Sciatic nerve (tissue), 2 donors: ENCODE measurements around the gene TEX53. TPM values are rescaled to one million over a fixed set of nuclear protein-coding genes. Genes with fewer than 3 reads are reported as not detected.

Experiments
- ATAC-seq: fragments of 200-7000 bp; cut with Tn5 transposase; one replicate; pipeline ENCODE4 v1.9.1; 2020; ENCODE audit warnings: mild to moderate bottlenecking, moderate library complexity
- DNase-seq: peaks from one replicate; pipeline ENCODE4 v3.0.0-alpha.2; 2020; ENCODE audit warnings: low spot score
- intact Hi-C: fragments of 100-400 bp; cut with DNase I; formaldehyde crosslinking; loops from one replicate; pipeline ENCODE4 v1.14.2; 2022
- total RNA-seq: library from RNA; stranded (reverse); fragmentation: NEBNext Ultra II Directional; extraction: Animal tissue kit (Norgen Biotek cat#: 25700); gene quantifications from one replicate; pipeline ENCODE4 v1.2.1, GENCODE V29; 2021
- donor health status: DM: no; HTN: no; CAD: no.
- donor health status: DM: no; HTN: no; CAD: no.

Gene TEX53
- total RNA-seq, 1 donor from 2014 or later, result not detected

DNA sequence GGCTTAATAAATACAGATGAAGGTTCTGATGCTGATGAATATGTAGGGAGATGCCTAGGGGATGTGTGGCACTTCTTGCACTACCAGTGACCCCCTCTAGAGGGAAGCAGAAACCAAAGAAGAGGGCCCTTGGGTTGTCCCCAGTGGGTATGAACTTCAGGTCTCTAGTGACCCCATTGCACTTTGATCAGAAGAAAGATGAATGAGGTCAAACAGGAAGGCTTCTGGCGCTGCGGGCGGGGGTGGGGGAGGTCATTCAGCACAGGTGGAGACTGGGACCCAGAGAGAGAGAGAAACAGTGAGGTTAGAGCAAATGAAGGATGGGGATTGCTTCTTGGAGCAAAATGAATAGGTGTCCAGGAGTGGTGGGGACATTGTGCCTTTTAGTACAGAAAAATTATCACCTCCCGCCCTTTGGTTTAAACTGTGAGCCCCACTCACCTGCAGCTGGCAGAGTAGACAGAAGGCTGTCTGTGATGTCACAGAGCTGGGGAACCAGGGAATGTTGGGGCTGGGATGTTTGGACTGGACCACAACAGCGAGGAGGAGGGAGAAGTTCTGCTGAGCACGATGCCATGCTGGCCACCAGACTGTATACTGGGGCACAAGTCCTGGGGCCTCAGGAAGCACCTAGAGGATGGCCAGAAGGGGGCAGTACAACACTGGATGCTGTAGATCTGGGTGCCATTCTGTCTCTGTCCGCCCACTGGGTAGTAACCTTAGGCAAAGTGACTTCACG is 24.2 kb upstream of the TEX53 start, which contains the start of gene TEX48:
TEX48 (minus strand) TSS at position 599 of the 739 bp plus-strand sequence. CDS start 10,469 bp downstream, outside the sequence.
- DNase-seq, result peak; percentile 66
- intact Hi-C loops, result no loop called here
- ATAC-seq, result peak; percentile 71

DNA sequence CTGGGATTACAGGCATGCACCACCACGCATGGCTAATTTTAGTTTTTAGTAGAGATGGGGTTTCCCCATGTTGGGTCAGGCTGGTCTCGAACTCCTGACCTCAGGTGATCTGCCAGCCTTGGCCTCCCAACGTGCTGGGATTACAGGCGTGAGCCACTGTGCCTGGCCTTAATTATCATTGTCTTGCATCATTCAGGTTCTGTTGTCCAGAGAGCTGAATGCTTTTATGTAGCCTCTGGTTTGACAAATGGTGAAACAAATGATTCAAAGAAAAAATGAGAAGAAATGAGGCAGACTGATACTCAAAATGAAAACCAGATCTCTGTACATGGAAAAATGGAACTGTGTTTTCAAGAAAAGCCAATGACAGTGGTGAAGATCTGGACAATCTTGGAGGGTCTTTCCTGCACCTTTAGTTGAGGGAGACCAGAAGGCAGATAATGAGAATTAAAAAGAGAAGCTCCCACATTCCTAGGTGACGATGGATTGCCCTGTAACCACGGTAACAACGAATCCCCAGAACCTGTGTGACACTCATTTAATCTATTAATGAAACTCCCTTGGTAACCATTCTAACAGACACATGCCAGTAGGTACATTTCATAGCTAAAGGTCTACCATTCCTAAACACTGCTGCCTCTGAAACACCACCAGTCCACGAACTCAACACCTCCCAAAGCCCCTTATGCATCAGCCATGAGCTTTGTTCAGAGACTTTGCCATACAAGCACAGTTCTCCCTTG is 22.8 kb upstream of the TEX53 start:
- intact Hi-C loops, result no loop called here
- no peak for ATAC-seq

DNA sequence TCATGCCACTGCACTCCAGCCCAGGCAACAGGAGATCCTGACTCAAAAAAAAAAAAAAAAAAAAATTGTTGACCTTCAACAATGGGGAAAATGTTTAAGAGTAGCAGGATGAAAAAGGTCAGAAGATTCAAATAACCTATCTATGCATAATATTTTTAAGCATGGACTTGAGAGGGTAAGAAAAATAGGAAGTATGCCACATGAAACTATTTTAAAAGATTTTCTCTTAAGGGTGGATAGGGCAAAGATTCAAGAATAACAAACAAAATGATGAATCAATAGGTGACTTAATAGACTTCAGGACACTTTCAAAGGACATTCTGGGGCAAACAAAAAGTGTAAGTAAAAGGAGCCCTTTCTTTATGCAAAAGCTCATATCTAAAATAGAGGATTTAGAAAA is 21.2 kb upstream of the TEX53 start:
- intact Hi-C loops, result no loop called here
- ATAC-seq, result no peak

More for the DNA sequence above, 22.8 kb upstream of the TEX53 start:
- DNase-seq, result no peak

DNA sequence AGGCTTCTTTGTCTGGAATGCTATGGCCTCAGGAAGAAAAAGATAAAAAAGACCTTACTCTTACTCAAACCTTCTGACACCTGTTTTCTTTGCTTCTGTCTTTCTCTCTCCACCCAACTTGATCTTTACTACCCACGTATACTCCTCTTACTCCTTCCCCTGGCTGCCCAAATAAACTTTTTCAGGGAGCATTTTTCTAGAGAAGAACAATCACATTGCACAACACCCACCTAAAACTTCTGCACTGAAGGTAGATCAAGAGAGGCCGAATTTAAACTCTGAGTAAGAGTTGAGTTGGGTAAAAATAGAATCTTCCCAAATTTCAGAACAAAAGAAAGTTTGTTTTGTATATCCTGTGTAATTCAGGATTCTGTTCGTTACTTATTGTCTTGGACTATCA is 20.5 kb upstream of the TEX53 start:
- ATAC-seq (no peak), DNase-seq (no peak)
- intact Hi-C loops, result no loop called here

More for the DNA sequence above, 21.2 kb upstream of the TEX53 start:
- DNase-seq, result no peak

DNA sequence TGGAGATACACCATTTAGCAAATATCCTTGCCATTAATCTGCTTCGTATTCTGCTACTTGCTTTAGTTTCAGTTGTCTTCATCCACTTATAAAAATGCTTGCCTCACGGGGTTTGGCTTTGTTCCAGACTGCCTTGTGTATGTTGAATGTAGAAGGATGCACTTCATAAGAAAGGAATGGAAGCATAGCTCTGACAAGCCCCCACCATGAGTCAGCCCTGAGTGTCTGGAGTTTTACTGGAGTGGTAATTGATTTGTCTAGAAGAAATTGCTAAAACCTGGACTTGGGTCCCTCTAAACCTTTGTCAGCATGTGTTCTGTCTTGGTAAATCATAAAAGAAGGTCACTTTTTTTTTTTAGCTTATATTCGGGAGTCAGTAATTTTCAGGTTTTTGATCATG is 19.8 kb upstream of the TEX53 start:
- DNase-seq (no peak), ATAC-seq (no peak)
- intact Hi-C loops, result no loop called here

DNA sequence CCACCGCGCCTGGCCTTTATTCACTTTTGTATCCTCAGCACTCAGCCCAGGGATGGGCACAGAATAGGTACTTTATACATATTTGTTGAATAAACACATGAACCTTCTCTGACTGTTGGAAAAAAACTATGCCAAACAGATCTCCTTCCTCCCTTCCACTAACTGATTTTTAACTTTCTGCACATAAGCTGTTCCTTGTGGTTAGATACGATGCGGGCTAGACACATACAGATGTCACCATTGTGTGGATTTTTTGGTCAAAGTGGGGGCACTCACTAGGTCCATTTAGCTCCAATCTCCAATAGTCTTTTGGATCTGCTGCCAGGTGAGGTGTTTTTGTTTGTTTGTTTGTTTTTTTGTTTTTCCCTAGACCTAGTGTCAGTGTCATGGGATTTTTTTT is 19.3 kb upstream of the TEX53 start:
- intact Hi-C loops, result no loop called here
- no peak for ATAC-seq
- DNase-seq, result no peak

DNA sequence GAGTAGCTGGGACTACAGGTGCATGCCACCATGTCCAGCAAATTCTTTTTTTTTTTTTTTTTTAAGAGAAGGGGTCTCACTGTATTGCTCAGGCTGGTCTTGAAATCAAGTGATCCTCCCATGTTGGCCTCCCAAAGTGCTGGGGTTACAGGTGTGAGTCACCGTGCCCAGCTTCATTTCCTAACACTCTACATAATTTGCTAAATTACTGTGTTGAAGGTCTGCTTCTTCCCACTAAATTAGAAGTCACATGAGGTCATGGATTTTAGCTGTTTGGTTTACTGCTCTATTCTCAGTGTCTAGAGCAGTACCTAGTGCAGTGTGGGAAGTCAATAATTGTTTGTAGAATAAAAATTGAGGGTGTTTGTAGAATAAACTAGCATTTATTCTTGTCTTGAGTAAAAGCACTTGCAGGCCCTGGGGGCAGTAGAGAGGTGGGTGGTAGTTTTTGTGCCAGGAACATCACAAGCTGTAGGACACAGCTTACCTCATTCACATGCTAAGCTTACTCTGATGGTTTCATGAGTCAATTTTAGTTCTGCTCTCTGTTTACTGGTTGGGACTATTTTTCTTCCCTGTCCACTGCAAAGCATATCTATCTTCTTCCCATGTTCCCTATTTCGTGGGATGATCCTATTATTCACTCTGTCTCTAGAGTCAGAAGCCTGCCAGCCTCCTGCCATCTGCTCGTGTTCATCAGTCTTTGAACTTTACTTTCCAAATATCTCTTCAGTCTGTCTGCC is 17.4 kb upstream of the TEX53 start:
- no peak for ATAC-seq
- no peak for DNase-seq
- intact Hi-C loops, result no loop called here

DNA sequence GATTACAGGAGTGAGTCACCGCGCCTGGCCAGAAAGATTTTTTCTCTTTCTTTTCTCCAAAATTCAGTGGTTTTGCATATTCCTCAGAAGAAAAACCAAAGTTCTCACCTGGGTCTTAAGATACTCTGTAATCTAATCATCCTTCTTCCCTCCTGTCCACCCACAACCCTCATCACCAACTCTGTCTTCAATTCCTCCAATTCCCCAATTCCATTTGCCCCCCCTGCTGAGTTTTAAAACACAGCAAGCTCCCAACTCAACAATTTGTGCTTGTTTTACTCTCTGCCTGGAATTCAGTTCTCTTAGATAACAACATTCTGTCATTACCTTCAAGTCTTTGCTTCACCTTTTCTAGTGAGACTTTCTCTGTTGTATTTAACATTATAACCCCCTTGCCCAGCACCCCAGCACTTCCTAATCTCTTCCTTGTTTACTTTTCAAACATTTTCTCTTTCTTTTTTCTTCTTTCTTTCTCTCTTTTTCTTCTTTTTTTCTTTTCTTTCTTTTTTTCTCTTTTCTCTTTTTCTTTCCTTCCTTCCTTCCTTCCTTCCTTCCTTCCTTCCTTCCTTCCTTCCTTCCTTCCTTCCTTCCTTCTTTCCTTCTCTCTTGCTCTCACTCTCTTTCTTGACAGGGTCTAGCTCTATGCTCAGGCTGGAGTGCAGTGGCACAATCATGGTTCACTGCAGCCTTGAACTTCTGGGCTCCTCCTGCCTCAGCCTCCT is 16.6 kb upstream of the TEX53 start:
- intact Hi-C loops, result no loop called here
- DNase-seq, result no peak

DNA sequence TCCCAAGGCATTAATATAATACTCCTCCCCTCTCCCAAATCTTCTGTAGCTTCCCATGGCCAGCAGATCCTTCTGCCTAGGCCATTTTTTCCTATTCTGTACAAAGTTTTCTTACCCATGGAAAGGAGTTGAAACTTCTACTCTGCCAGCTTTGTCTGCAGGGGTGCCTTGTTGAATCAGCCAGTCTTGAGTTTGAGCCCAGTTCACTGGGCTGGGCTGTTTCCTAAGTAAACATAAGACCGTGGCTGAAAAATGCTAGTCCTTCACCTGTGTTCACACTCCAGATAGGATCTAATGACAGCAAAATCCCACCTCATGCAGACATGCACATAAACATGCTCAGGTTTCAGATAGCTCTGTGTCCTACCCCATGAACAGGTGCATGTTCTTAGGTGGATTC is 14.0 kb upstream of the TEX53 start:
- intact Hi-C loops, result no loop called here
- ATAC-seq (no peak), DNase-seq (no peak)

More for the DNA sequence above, 16.6 kb upstream of the TEX53 start:
- no peak for ATAC-seq

DNA sequence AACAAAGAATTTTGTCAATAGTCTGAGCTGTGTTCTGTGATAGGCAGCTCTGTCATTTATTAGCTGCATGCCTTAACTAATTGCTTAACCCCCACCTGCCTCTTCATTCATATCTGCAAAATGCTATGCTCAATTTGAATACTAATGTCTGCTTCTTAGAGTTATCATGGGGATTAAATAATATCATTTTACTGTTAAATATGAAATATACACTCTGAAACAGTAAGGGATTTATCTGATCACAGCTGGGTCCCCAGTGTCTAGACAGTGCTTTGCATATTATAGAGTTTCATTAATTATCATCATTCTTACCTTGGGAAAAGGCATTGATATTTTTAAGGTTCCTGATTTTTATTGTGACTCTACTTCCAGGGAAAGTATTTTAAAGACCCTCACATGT is 12.4 kb upstream of the TEX53 start:
- ATAC-seq (no peak), DNase-seq (no peak)
- intact Hi-C loops, result loop anchor here (10.0 kb wide), 2 partner anchors 345 to 855 kb away; no protein-coding TSS in a partner anchor

DNA sequence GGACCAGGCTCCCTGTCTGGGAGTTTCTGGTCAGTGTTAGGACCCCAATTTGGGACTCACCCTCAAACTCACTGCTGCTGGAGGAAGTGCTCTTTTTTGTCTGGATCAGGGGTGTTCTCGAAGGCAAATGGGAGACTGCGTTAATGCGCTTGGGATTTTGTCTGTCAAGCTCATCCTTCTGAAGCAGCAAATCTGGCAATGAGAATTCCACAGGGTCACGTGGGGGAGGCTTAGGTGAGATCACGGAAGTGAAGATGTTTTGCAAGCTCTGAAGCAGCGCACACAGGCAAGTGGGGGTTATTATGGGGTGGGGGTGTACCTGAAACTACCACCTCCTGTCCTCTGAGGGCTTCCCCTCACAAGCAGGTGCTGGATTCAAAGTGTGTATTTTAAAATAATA is 10.5 kb upstream of the TEX53 start:
- no peak for ATAC-seq
- intact Hi-C loops, result loop anchor here (10.0 kb wide), 2 partner anchors 347 to 857 kb away; no protein-coding TSS in a partner anchor
- DNase-seq, result no peak

DNA sequence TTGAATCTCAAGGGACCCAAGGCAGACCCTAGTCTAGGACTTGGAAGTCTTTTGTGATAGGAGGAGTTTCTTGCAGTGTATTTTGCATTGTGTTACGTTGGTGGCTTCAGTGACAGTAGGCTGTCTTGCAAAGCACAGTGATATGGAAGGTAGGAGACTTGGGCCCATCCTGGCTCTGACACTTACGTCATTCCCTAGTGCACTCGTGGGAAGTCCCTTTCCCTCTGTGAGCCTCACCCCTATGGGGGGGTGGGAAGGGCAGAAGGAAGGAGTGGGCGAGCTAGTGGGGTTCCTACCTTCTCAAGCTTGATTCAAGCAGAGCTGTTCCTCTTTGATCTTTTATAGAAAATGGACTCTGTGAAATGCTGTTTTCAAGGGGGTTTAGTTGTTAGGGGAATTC is 9.2 kb upstream of the TEX53 start:
- no peak for DNase-seq
- intact Hi-C loops, result loop anchor here (10.0 kb wide), 2 partner anchors 348 to 858 kb away; no protein-coding TSS in a partner anchor
- no peak for ATAC-seq

DNA sequence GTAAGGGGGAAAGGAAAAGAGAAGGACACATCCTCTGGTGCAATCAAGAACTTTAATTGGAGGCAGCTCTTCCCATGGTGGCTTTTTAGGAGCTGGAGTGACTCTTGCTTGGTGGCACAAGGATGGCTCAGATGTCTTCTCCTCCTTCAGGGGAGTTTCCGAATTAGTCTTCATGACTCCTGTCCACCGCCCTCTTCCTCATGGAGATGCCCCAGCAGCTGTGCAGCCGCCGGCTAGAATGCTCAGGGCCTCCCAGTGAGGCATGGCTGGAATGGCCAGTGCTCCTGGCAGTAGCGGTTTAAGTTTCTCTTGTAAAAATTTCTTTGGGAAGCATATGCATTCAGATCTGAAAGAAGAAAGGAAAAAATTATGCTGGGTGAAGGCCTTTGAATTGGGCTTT is 8.8 kb upstream of the TEX53 start:
- intact Hi-C loops, result loop anchor here (10.0 kb wide), 2 partner anchors 348 to 858 kb away; no protein-coding TSS in a partner anchor
- ATAC-seq (no peak), DNase-seq (no peak)

DNA sequence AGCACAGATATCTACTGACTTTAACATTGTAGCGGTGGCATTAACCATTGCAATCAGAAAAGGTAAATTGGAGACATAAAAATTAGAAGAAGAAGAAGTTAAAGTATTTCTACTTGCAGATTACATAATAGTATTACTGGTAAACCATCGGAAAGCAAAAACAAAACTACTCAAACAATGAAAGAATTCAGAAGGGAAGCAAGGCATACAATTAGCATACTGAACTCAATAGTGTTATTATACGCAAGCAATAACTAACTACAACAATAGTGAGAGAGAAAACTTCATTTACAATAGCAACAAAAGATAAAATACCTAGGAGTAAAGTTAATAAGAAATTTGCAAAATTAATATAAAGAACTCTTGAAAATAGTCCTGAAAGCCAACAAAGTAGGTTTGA is 6.6 kb upstream of the TEX53 start:
- DNase-seq, result no peak
- no peak for ATAC-seq
- intact Hi-C loops, result loop anchor here (10.0 kb wide), 2 partner anchors 351 to 861 kb away; no protein-coding TSS in a partner anchor

DNA sequence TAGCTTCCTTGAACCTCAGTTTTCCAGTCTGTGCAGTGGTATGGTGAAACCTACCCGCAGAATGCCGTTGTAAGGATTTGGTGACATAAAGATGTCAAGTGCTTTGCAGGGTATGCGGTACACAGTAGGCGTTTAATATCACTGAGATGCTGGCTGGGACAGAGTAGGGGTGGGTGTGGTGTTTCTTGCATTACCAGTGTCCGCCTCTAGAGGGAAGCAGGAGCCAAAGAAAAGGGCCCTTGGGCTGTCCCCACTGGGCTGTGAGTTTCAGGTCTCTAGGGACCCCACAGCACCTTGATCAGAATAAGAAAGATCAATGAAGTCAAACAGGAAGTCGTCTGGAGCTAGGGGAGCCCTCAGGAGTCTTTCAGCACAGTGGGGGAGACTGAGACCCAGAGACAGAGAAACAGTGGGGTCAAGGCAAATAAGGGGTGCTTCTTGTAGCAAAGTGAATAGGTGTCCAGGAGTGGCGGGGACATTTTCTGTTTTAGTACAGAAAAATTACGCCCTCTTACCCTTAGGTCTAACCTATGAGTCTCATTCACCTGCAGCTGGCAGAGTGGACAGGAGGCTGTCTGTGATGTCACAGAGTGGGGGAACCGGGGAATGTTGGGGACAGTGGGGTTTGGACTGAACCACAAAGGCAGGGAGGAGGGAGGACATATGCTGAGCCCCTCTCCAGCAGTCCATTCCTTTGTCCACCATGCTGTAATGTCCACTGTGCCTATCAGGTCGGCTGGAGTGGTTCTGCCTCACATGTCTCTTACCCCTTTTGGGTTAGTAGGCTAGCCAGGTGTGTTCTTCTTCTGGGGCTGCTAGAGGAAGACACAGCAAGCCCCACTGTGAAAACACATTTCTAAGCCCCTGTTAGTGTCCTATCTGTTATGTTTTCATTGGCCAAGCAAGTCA is 4.7 kb upstream of the TEX53 start:
- intact Hi-C loops, result loop anchor here (10.0 kb wide), 2 partner anchors 352 to 862 kb away; no protein-coding TSS in a partner anchor
- DNase-seq (peak; percentile 63), ATAC-seq (peak; percentile 73)

DNA sequence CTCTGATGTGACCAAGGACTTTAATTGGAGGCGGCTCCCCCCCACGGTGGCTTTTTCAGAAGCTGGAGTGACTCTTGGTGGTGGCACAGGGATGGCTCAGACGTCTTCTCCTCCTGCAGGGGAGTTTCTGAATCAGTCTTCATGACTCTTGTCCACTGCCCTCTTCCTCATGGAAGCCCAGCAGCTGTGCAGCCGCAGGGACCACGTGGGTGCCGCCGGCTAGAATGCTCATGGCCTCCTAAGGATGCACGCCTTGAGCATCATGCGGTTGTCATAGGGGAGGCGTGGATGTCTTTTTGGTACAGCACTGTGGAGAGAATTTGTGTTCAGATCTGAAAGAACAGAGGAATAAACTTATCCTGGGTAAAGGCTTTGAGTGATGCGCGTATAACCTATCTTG is 1.3 kb downstream of the TEX53 start:
- DNase-seq (no peak), ATAC-seq (no peak)
- intact Hi-C loops, result no loop called here

DNA sequence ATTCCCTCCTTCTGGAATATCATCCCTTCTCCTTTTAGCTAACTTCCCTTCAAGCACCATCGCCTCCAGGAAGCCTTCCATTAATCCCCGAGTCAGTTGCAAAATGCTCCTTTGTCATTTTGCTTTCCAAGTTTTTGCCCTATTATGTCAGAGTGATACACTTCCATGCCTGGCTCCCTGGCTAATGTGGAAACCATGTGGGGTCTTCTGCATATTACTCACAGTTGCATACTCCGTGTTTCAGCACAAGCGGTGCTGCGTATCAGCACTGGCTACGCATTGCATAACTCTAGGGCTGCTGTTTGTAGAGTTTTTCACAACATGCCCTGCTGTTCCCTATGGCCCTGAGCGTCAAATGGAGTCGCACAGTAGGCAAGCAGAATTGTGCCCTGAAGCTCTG is 1.9 kb downstream of the TEX53 start:
- DNase-seq (no peak), ATAC-seq (no peak)
- intact Hi-C loops, result no loop called here
